ENCODE data around the gene UBE2H.

DNA sequence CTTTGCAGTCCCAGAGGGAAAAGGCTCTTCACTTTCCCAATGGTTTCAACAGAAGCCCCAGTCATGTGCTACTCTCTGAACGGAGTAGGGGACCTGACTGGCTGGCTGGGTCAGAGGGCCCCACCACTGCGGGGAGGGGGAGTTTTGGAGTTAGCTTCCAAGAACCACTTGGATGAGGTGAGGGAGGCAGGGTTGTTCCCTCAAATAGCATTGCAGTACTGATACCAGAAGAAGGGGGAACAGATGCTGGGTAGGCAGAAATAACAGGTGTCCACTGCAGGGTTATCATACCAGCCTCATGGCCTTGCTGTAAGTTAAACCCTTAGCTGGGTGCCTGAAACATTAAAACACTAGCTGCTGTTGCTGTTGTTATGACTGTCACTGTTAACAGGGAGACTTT, 131.3 kb downstream of the UBE2H start:
- TF ChIP-seq, protein P1, sequence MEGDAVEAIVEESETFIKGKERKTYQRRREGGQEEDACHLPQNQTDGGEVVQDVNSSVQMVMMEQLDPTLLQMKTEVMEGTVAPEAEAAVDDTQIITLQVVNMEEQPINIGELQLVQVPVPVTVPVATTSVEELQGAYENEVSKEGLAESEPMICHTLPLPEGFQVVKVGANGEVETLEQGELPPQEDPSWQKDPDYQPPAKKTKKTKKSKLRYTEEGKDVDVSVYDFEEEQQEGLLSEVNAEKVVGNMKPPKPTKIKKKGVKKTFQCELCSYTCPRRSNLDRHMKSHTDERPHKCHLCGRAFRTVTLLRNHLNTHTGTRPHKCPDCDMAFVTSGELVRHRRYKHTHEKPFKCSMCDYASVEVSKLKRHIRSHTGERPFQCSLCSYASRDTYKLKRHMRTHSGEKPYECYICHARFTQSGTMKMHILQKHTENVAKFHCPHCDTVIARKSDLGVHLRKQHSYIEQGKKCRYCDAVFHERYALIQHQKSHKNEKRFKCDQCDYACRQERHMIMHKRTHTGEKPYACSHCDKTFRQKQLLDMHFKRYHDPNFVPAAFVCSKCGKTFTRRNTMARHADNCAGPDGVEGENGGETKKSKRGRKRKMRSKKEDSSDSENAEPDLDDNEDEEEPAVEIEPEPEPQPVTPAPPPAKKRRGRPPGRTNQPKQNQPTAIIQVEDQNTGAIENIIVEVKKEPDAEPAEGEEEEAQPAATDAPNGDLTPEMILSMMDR (IDR thresholded peaks at IDR 0.05), result no peak
- TF ChIP-seq POLR2A (IDR thresholded peaks at IDR 0.05) (no peak), POLR2AphosphoS5 (IDR thresholded peaks at IDR 0.05) (no peak), EP300 (IDR thresholded peaks at IDR 0.05; ENCODE audit: low read depth) (no peak)
